Measurements from ENCODE around the gene USP47. TPM values are rescaled to one million over a fixed set of nuclear protein-coding genes. Genes with fewer than 3 reads are reported as not detected.

Gene USP47
- total RNA-seq, 1 donor from 2014 or later: 23.7 TPM

DNA sequence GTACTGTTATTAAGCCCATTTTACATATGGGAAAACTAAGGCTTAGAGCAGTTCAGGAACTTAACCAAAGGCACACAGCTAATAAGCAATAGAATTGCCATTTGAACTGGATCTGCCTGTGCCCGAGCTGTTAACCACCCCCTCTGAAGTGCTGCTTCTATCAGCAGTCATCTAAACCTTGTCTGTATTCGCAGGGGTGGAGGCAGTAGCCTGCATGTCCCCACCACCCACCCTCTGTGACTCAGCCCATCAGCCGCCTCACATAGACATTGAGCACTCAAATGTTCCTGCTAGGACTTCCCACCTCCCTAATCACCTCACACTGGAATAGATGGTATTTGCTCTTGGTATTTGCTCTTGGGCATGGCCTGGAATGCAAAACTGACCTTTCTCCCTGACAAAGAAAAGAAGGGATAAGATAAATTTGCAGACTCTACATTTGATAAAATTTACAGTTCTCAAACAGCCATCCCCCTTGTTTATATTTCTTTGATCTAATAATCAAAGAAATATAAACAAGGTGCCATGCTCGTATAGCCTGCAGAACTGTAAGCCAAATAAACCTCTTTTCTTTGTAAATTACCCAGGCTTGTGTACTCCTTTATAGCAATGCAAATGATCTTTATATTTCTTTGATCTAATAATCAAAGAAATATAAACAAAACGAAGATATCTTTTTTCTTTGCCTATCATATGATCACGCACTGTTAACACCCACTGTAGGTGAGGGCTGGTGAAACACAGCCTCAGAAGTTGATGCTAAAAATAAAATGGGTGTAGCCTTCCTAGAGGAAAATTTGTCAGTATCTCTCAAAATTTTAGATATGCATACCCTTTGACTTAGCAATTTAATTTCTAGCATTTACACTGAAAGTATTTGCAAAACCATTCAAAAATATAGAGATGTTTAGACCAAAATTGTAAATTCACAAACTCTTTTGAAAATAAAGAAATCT lies 150.8 kb downstream of the USP47 start:
- ATAC-seq (peak; percentile 88), DNase-seq (ENCODE audit: low spot score) (no peak)

- no peak for DNase-seq (ENCODE audit: low spot score)
- ATAC-seq: peak; percentile 52
Observed at GRCh38 chr11:11993839-11994238, 152.1 kb downstream of the USP47 start.

GRCh38 chr11:11995601-11996000 lies 153.8 kb downstream of the USP47 start:
- ATAC-seq (no peak), DNase-seq (ENCODE audit: low spot score) (no peak)

DNA sequence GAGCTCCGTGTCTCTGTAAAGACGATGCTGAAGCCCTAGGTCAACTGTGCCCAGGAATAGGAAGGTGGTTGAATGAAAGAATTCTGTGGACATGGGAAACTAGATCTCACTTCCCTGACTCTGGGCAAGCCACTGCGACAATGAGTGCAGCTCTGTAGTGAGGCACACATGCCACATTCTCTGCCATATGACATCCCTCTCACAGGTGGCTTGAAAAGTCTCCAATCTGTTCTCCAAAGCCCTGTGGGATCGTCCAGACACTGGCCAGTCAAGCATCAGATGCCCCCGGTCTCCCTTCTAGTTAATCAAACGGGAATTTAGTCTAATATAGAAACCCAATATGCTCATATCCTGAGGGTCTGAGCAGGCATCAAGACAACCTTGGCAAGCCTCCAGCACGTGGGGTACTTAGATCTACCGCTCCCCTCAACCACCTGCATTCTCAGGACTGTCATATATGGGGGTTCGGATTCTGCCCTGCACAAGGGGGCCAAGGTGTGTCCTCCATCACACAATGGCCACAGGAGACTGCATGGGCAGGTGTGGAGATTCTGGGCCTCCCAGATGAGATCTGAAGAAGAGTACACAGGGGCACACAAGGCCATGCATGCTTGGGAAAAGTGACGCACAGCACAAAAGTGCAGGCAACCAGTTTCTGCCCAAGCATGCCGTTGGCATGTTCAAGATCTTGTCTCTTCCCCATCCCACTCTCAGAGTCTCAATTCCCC lies 154.7 kb downstream of the USP47 start:
- ATAC-seq (no peak), DNase-seq (ENCODE audit: low spot score) (no peak)

DNA sequence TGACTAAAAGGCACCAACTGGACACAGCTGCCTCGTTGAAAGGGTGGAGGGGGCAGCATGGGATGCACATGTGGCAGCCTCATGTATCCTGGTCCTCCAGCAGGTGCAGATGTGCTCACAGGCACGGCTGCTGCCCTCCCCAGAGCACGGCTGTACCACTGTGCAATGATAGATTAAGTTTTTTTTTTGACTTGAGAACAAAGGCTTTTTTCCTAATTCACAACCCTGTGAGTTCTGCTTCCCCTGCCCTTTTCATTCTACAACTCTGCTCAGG lies 155.2 kb downstream of the USP47 start:
- DNase-seq (ENCODE audit: low spot score): no peak
- no peak for ATAC-seq

DNA sequence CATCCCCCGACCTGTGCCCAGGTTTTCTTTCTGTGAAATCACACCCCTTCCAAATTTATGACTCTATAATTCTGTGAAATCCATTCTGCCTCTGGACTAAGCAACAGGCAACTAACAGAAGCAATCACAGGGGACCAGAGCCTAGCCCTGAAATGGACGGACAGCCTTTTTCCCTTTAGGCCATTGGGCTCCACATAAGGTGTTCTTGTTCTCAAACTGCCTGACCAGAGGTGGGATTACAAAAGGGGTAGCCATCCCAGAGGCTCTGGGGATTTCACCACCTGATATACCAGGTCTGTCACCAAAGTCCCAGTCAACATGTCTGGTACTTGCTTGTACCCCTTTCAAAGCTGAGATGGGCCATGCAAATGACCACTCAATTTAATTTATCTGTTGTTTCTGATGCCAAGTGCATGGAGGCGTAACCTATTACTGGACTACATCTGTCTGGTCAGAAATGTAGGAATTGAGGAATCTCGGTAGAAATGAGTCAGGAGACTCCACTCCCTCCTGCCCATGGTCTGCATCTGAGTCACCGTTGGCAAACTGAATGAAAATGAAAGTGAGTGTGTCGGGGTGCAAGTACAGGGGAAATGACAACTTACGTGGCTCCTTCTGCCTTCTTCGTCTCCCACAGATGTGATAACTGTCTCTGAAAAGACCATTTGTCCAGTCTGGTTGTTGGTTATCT lies 156.5 kb downstream of the USP47 start:
- DNase-seq (ENCODE audit: low spot score) (no peak), ATAC-seq (no peak)

- DNase-seq (ENCODE audit: low spot score) (no peak), ATAC-seq (no peak)
Observed at GRCh38 chr11:12001186-12001585, 159.4 kb downstream of the USP47 start.

GRCh38 chr11:12003336-12003735 lies 161.6 kb downstream of the USP47 start:
- DNase-seq (ENCODE audit: low spot score) (no peak), ATAC-seq (no peak)

- ATAC-seq: no peak
- no peak for DNase-seq (ENCODE audit: low spot score)
Observed at GRCh38 chr11:12003815-12004214, 162.0 kb downstream of the USP47 start.

DNA sequence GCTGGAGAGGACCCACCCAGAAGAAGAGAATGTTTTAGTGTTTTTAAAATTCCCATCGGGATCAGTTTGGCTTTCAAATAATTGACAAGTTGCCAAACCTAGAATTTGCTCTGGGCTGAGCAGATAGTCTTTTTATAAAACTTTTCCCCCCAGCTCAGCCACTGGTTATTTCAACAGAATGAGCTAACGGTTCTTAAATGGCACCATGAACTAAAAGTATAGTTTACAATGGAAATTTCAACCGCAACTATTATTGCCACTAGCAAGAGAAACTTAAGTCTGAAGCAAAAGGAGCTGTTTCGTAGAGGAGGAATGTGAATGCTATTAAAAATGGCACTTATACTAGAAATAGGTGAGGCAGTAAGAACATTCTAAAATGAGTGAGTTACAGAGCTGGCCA lies 163.3 kb downstream of the USP47 start:
- no peak for DNase-seq (ENCODE audit: low spot score)
- no peak for ATAC-seq

DNA sequence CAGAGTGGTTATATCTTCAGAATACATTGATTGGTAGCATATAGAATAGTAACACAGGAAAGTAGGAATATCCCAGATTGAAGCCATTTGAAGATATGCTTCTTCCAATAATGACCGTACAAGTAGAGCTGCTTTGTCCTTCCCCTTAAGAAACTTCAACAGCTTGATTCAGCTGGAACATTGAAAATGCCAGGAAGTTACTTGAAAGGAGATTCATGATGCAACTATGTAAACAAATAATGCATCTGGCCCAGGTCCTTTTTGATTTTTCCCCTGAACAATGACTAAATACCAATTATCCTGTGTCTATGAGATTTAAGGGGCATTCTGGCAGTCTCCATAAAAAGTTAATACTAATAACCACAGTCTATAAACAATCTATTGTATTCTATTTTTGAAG lies 163.7 kb downstream of the USP47 start:
- DNase-seq (ENCODE audit: low spot score) (no peak), ATAC-seq (no peak)

GRCh38 chr11:12006552-12007229 lies 164.9 kb downstream of the USP47 start:
- DNase-seq (ENCODE audit: low spot score): no peak
- no peak for ATAC-seq

DNA sequence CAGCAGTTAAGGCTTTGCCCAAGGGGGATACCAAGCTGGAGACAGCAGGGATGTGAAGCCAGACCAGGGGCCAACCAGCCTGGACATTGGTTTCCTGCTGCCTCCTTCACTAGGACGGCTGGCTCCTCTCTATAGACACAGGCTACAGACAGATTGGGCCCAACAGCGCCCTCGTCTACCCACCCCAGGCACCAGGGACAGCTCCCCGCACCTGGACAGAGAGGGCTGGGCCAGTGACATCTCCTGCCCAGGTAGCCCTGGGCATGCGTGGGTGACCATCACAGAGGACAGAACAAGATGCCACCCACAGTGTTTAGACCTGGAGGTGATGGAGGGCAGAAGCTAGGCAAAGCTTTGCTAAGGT lies 165.4 kb downstream of the USP47 start:
- no peak for DNase-seq (ENCODE audit: low spot score)
- no peak for ATAC-seq

- ATAC-seq (no peak), DNase-seq (ENCODE audit: low spot score) (no peak)
Observed at GRCh38 chr11:12007769-12008737, 166.3 kb downstream of the USP47 start, which contains the start of gene DKK3. Gene DKK3 (minus strand): TSS chr11:12008626. CDS start chr11:12008582, 44 bp downstream.

Other genes with a start within 250 kb of the USP47 start
- gene GALNT18, start 220.0 kb upstream of the USP47 start, total RNA-seq: 5.7 TPM
- 5.5 TPM for gene DKK3, start 166.7 kb downstream of the USP47 start, total RNA-seq

Measured in left lobe of liver (tissue), 2 donors.